NCI-H82 treated with DMSO at 0.1 percent for 48 hours (cell line): ENCODE data around the gene UMAD1.
A peak's percentile ranks its signal among the peaks of the same experiment; 100 is the strongest.
"Not testable (repeated sequence)": the region's sequence is repeated elsewhere in the genome, so short reads cannot be mapped to it uniquely, and the experiment has no call there.

Experiments used
- DNase-seq: peaks from one replicate; lab custom pipeline; 2025; ENCODE audit not compliant: unreplicated experiment; lab: John Stamatoyannopoulos, UW

Gene UMAD1

DNA sequence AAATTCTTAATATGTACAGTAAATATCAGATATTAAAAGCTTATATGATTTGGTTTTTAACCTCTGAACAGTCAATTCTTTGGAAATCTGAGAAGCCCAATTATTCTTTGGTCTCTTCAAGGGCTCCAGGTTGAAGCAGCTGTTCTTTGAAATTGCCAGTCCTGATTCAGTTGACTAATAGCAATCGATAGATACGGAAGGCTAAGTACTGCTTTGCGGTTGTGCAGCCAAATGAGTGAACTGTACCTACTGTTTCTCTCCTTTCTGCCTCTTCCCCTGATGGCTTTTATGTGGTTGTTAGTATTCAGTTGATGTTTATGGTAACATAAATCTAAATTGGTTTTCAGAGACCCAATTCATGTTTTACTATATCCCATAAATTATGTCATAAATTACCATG, 181.0 kb downstream of the UMAD1 start:
- no peak for DNase-seq

GRCh38 chr7:7825294-7825693, 184.7 kb downstream of the UMAD1 start:
- not testable (repeated sequence) for DNase-seq

GRCh38 chr7:7829667-7830066, 189.1 kb downstream of the UMAD1 start:
- DNase-seq = no peak

- no peak for DNase-seq
Observed at GRCh38 chr7:7830122-7830878, 189.7 kb downstream of the UMAD1 start.

DNA sequence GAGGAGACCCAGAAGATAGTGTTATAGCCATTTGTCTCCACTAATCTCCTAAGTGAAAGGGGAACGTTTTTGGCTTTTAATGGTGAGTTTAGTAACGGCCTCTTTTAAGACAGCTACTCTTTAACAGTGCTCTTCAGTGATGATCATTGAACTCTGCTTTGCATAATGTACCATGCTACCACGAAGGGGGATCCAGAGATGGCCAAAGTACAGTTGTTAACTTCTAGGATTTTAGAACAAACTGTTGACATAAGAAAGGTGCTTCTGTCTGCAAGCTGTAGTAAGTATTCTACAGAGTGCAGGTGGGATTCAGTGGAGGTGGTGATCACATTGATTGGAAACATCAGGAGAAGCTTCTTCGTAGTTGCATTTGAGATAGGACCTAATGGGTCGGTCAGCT, 192.0 kb downstream of the UMAD1 start:
- DNase-seq = no peak

GRCh38 chr7:7834761-7835160, 194.2 kb downstream of the UMAD1 start:
- DNase-seq = no peak

DNA sequence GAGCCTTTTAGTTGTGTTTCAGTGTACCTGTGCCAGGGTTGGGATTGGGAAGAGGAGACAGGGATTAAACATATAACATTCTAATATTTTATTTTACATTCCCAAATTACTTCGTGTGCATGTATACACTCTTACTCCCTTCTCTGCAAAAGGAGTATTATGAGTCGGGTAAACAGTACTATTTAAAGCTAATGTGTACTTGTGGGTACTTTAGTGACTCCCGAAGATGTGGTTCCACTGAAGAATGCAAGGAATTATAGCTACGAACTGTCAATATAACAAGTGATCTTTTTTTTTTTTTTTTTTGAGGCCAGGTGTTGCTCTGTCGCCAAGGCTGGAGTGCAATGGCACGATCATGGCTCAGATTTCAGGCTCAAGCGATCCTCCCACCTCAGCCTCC, 200.5 kb downstream of the UMAD1 start:
- no peak for DNase-seq

- no peak for DNase-seq
Observed at GRCh38 chr7:7843240-7843639, 202.7 kb downstream of the UMAD1 start.

DNA sequence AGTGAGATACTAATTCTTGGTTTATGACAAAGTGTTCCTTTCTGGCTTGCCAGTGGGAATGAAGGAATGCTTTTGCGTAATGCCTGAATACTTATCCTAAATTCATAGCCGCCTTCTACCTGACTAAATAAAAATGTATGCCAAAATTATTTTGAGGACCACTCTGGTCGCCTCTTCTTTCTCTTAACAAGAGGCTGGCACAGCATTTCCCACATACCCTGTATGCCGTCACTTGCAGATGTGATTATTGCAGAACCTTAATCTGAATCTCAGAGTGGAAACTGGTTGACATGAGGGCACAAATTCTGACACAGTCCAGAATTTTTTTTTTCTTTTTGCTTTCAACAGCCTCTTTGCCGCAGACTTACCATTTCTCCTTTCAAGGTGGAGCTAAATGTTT, 203.4 kb downstream of the UMAD1 start:
- no peak for DNase-seq

DNA sequence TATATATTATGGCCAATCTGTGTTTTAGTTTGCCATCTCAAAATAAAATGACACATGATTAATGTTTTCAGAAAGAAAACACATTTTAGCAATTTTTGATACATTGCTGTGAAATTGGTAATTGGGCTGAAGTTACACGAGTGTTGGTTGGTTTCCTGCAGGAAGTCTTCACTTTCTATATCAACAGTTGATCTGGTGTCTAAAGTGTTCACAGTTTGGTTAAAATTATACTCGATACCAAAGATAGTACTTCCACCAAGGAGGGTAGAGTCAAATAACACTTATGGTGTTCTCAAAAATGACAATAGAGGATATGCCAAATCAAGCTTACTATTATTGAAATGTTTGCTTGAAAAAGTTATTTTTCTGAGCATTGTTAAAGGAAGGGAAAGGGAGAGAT, 207.7 kb downstream of the UMAD1 start:
- DNase-seq = no peak

DNA sequence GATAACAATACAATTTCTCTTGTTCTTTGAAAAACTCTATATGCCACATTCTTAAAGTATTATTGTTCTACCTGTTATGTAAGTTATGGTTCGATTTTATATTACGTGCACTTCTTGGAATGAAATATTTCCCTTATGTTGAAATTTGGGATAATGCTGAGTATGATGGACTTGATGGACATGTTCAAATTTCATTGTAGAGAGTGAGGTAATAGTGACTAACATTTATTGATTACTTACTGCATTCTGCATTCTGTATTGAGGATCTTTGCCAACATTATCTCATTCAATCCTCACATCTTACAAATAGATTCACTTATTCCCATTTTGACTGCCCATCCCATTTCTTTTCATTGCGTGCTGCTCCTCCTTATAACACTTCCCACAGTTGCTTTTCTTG, 208.3 kb downstream of the UMAD1 start:
- DNase-seq = no peak

GRCh38 chr7:7850150-7850549, 209.6 kb downstream of the UMAD1 start:
- DNase-seq = no peak

DNA sequence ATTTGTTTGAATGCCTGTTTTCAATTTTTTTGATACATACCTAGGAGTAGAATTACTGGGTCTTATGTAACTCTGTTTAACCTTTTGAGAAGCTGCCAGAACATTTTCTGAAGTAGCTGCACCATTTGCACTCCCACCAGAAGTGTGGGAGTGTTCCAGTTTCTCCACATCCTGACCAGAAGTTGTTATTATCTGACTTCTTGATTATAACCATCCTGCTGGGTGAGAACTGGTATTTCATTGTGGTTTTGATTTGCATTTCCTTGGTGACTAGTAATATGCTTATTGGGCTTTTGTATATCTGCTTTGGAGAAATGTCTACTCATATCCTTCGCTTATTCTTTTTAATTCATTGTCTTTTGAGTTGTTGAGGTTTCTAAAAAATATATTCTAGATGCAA, 210.8 kb downstream of the UMAD1 start:
- no peak for DNase-seq

DNA sequence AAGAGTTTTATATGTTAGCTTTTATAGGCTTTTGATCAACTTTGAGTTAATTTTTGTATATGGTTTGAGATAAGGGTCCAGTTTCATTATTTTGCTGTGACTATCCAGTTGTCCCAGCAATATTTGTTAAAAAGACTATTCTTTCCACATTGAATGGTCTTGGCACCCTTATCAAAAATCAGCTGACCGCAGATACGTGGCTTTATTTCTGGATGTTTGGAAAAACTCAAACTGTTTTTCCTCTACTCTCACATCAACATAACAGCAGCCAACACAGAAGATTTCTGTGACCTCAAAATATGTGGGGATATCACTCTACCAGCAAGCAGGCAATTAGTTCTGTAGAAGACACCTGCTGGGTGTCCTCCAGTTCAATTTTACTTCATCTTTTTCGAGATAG, 211.4 kb downstream of the UMAD1 start:
- DNase-seq = no peak

- peak; percentile 62 for DNase-seq
Observed at GRCh38 chr7:7857143-7857583, 216.6 kb downstream of the UMAD1 start.

DNA sequence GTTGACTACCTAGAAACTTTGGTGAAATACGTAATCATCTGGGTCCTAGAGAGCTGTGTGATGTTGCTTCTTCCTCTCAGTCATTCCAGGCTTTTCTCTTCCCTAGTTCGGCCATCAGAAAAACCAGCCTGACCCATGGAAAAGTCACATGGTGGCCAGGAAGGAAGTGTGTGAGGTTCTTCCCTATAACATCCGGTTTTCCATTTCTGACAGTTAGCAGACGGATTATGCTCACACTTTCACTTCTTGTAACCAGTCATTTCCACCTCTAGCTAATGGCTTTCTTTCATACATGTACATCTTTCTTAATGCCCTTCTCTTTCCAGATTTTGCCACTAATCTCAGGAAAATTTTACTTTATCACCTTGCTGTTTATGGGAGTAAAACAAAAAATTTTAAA, 218.0 kb downstream of the UMAD1 start:
- DNase-seq = no peak

DNA sequence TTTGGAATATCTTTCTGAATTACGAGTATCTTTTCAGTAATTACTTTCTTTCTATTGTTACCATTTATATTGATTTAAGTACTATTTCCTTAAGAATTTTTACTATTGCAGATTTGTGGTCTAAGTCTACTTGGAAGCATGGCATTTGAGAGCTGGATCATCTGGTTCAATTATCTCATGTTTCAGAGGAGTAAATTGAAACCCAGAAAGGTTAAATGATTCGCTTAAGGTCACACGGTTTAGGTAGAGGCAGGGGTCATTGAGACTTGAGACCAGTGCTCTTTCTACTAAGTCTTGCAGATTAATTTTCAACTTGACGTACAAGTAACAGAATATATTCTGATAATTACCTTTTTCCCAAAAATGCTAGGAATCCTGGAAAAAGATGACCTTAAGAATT, 218.9 kb downstream of the UMAD1 start:
- no peak for DNase-seq

DNA sequence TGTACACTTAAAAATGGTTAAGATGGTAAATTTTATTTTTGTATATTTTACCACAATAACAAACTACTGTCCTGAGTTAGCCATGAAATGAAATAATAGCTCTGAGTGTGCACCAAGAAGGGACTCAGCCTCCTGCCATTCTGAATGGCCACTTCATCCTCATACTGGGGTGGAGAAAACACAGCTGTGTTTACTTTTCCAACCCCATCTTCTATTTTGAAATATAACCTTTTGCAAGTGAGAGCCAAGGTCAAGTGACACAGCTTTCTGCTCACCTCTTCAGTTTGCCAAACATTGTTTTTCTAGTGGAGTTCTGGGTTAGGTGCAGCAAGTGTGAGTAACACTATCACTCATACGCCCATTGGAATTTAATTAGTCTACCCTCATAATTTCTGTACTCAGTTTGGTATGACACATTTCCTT, 220.7 kb downstream of the UMAD1 start:
- DNase-seq = no peak

DNA sequence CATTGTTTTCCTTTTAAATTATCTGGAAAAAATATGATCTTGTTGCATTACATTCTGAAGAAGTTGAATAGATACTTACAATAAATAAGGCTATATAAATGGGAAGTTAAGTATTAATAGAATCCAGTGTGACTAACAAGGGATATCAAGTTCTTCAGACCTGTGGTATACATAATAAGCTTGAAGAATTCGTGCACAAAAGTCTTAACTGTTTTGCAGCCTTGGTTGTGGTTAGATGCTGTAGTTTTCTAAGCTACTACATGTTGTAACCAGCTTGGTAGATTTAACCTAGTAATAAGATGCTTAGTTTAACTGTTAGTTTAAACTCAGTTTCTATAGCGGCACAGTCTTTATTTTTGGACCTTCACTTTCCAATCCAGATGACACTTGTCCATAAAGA, 221.8 kb downstream of the UMAD1 start:
- no peak for DNase-seq

DNA sequence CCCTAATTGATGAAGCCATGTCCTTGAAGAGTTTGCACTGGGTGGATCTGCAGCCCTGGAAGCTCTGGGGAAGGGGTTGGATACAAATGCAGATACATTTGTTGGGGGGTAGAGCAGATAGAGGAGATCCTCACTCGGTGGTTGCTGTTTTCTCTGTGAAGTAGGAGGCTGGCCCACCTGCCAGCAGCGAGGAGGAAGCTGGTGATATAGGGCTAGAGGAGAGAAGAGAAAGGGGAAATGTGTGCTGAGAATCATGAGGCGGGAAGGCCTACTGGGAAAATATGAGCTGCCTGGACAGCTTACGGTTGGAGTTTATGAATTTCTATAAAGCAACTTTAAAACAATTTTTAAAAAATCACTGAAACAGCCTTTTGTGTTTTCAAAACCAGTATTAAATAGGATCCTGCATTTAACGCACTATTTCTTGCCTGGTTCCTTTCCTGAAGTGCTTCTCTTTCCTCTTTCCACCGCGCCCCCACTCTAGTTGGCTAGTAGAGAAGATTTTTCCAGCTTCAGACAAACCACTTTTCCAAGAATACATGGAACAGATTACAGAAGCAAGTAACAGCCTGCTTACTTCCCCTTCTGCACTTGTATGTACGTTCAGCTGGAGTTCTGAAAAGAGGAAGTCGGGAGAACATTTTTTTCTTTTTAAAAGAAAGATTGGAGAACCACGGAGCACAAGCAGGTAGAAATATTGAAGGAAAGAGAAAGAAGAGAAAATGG, 227.5 kb downstream of the UMAD1 start:
- DNase-seq = no peak

DNA sequence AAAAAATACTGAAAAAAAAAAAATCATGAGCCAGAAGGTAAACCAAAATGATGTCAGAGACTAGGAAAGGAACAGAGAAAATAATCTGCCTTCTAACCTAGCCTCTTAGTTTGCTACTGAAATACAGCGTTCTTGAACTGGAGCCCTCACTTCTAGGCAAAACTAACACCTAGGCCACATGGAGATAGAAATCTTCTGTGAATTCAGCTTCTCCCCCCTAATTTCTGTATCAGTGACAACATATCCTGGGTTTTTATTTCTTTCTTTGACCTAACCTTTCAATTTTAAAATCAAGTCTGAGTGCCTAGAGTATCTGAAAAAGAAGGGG, 228.0 kb downstream of the UMAD1 start:
- DNase-seq = no peak

DNA sequence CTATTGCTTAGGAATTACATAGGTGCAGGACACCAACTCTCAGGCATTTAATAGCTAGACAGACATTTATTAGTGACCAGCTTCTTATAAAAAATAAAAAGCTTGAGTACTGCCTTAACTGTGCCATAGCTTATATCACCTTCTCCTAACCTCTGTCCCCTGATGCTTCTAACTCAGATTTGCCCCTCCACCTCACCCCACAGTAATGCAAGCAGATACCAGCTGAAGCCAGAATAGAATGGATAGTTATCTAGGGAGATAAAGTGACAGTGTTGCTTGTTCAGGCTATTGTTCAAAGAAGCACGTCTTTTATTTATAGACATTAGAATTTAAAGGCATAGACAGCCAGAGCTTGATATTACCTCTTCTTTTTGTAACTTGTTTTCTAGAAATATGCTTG, 228.5 kb downstream of the UMAD1 start:
- DNase-seq = no peak

DNA sequence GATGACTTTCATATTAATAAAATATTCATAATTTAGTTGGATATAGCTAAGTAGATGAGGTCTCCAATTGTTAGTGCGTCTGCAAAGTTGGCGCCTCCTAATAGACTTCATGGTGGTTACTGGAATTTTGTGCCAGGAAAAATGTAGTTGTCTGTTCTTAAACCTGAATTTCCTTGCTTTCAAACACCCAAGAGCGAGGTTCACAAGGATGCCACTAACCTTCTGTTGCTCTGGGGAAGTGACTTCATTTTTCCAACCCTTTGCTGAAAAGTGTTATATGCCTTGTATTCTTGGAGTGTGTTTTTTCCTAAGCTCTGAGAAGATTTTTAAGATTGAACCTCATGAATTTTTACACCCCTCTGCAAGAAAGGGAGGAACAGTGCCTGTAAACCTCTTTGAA, 229.1 kb downstream of the UMAD1 start:
- DNase-seq = no peak
